Neural progenitor cell (in vitro differentiated cells): Measurements from ENCODE around the gene ATG10.

Experiments
- EZH2 ChIP-seq: fragments of 200-600 bp; sonication (generic); IDR thresholded peaks from 2 replicates; pipeline ENCODE4 v1.6.1; 2017; ENCODE audit warnings: antibody characterized with exemption, mild to moderate bottlenecking, moderate library complexity
- EZH2phosphoT487 ChIP-seq: fragments of 200-600 bp; sonication (generic); IDR thresholded peaks from 2 replicates; pipeline ENCODE4 v1.6.1; 2017; ENCODE audit warnings: antibody characterized with exemption
- TF ChIP-seq, protein P1 (sequence below): fragments of 200-600 bp; sonication (generic); IDR thresholded peaks from 2 replicates; pipeline ENCODE4 v1.5.1; 2017; ENCODE audit warnings: antibody characterized with exemption, mild to moderate bottlenecking

DNA sequence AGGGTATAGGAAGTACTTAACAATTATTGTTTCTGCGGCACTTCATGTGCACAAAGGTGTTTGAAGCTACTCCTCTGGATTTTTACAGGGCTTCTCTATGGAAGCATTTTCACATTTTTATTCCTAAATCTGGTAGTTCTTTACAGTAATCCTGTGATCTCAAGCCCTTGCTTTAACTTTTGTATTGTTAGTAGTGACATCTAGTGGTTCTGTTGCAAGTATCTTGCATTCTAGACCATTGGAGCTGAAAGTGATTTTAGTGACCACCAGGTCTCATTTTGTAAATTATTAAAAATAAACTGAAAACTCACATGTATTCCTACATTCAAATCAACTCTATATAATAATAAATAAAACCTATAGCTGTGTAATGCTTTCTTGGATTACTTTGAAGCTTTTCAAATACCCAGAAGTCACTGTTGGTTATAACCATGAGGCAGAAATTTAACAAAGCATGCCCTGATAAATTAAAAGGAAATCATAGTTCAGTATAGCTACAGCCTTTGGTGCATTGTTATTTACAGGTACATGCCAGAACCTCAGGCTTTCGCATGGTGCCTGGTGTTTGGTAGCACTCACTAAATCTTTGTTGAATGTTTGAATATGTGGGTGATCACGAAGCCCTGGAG is 287.5 kb downstream of the ATG10 start:
- TF ChIP-seq, protein P1, sequence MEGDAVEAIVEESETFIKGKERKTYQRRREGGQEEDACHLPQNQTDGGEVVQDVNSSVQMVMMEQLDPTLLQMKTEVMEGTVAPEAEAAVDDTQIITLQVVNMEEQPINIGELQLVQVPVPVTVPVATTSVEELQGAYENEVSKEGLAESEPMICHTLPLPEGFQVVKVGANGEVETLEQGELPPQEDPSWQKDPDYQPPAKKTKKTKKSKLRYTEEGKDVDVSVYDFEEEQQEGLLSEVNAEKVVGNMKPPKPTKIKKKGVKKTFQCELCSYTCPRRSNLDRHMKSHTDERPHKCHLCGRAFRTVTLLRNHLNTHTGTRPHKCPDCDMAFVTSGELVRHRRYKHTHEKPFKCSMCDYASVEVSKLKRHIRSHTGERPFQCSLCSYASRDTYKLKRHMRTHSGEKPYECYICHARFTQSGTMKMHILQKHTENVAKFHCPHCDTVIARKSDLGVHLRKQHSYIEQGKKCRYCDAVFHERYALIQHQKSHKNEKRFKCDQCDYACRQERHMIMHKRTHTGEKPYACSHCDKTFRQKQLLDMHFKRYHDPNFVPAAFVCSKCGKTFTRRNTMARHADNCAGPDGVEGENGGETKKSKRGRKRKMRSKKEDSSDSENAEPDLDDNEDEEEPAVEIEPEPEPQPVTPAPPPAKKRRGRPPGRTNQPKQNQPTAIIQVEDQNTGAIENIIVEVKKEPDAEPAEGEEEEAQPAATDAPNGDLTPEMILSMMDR: peak; percentile 64
- TF ChIP-seq EZH2phosphoT487 (no peak), EZH2 (no peak)
